ENCODE data around the gene USP53. TPM values are rescaled to one million over a fixed set of nuclear protein-coding genes. Genes with fewer than 3 reads are reported as not detected.

USP53 gene
- total and polyA plus RNA-seq, 2 experiments from 2014 or later: 17.1 to 27.7 TPM

DNA sequence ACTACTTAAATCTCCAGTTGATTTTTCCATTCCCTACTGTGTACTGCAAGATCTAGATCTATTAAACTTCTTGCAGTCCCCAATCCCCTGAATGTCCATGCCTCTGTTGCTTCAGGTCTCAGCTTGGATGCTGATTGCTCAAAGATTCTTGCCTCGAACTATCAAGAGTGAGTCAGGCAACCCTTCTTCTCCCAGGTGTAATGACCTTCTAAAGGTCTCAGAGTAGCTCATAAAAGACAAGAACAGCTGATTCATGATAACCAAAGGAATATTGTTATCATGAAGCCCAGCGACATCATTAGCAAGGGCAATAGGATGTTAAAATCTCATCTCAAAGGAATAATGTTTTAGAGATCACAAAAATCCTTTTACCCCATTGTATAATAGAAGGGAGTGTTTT is 116.2 kb downstream of the USP53 start (continued):
- no peak for TF ChIP-seq ZNF462 (CRISPR knock-in tag; IDR thresholded peaks at IDR 0.05)

DNA sequence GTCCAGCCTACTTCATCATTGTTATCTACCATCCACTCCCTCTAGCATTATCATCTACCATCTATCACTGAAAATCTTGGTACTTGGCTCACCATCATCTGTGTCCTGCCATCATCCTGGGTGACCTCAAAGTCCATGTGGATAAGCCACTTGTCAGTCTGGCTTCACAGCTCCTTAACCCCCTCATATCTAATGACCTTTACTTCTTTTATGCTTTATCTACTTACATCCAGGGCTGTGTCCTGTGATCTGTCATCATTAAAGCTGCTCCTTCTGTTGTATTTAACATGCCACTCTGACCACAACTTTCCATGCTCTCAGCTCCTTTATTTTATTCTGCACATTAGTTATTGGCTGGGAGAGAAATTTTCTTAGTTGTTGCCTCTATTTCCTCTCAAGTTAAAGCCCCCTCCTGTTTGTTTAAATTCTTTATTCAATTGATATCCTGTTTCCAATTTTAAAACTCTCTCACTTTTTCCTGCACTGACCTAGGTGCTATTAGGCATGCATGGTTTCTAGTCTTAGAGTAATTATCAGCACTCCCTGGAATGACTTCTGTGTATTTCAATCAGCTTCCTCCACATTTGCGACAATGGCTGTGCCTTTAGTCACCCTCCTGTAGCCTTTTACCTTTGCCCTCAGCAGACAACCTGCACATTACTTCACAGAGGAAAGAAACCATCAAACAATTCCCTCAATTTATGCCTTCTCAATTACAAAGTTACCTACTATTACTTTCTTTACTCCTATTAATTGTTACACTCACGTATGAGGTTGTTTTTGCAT is 117.5 kb downstream of the USP53 start:
- Histone ChIP-seq H3K36me3 (ENCODE audit: insufficient read depth) (no peaks in the 10 kb centered on the region), H3K79me2 (replicated peaks; ENCODE audit: insufficient read depth) (no peaks in the 10 kb centered on the region), H3K27me3 (ENCODE audit: insufficient read depth) (no peaks in the 10 kb centered on the region), H3F3A (replicated peaks; ENCODE audit: low read depth) (no peaks in the 10 kb centered on the region), H2AFZ (no peak overlapping the region), H4K20me1 (replicated peaks; ENCODE audit: insufficient read depth) (no peaks in the 10 kb centered on the region), H3K4me1 (ENCODE audit: insufficient read depth) (no peaks in the 10 kb centered on the region), H3K27ac (ENCODE audit: low read depth) (no peak overlapping the region), H3K4me2 (no peak overlapping the region), H3K9me2 (ENCODE audit: insufficient read depth) (no peaks in the 10 kb centered on the region; the same call in 1 of the 2 replicates), H3K4me3 (no peak overlapping the region)
- Mint-ChIP-seq H3K9me3 (no peaks in the 10 kb centered on the region), H3K4me3 (no peak overlapping the region), H3K4me1 (no peaks in the 10 kb centered on the region), H3K36me3 (ENCODE audit: low read depth) (no peaks in the 10 kb centered on the region), H3K27ac (no peak overlapping the region), H3K27me3 (ENCODE audit: insufficient read depth, low read depth, poor library complexity) (no peaks in the 10 kb centered on the region)
- ATAC-seq: no peak
- DNase-seq (ENCODE audit: low spot score): no peak
- TF ChIP-seq CREB1 (CRISPR knock-in tag; IDR thresholded peaks at IDR 0.05; ENCODE audit: low read depth): no peak
- no peak for TF ChIP-seq ZNF462 (CRISPR knock-in tag; IDR thresholded peaks at IDR 0.05)
- TF ChIP-seq POLR2AphosphoS5 (IDR thresholded peaks at IDR 0.05; ENCODE audit: low read depth): no peak
- TF ChIP-seq REST (IDR thresholded peaks at IDR 0.05; ENCODE audit: unreplicated experiment): no peak

All from GM23338 (cell line).